Prostate gland (tissue), 2 donors: ENCODE measurements around the gene FAM153A. TPM values are rescaled to one million over a fixed set of nuclear protein-coding genes. Genes with fewer than 3 reads are reported as not detected.
"Not testable (repeated sequence)": the region's sequence is repeated elsewhere in the genome, so short reads cannot be mapped to it uniquely, and the experiment has no call there.

Experiments
- DNase-seq: peaks from one replicate; pipeline ENCODE4 v3.0.0-alpha.2; 2019; ENCODE audit warnings: low spot score
- H3K27ac ChIP-seq, 2 donors: fragments of 200-600 bp; sonication (generic); 2 replicates each; pipeline ENCODE4 v1.5.1; 2017 to 2019
- H3K27me3 ChIP-seq: fragments of 200-600 bp; sonication (generic); replicated peaks from 2 replicates; pipeline ENCODE4 v1.5.1; 2019; ENCODE audit not compliant: insufficient read depth
- H3K36me3 ChIP-seq, 2 donors: fragments of 200-600 bp; sonication (generic); 1 replicate in 1 of 2; 2 replicates in 1 of 2; pipeline versions ENCODE4 v1.5.1 to v1.8.1; 2017 to 2019
- H3K4me1 ChIP-seq: fragments of 200-600 bp; sonication (generic); replicated peaks from 2 replicates; pipeline ENCODE4 v1.5.1; 2019
- H3K4me3 ChIP-seq, 2 donors: fragments of 200-600 bp; sonication (generic); 2 replicates each; pipeline ENCODE4 v1.5.1; 2017 to 2019
- H3K9me3 ChIP-seq: fragments of 200-600 bp; sonication (generic); 2 replicates; pipeline ENCODE4 v1.5.1; 2017
- WGBS: methylation state at CpG from one replicate; pipeline ENCODE4 v1.1.5; 2018; 5-methylcytosine and 5-hydroxymethylcytosine counted together
- intact Hi-C: fragments of 100-400 bp; cut with DNase I; formaldehyde crosslinking; loops from one replicate; pipeline ENCODE4 v1.14.2; 2022
- total RNA-seq, 2 donors: library from RNA; depleted of rRNA; stranded (reverse); fragments of >200 nt; gene quantifications; one replicate each; pipeline ENCODE4 v1.1.0, GENCODE V29; 2016

Gene FAM153A
- 10 to 100 TPM in 1 of 2 donors, 1 to 10 TPM in 1; 7.5 to 50.2 TPM for total RNA-seq

- H3K27me3 ChIP-seq, H3K27ac ChIP-seq, H3K4me3 ChIP-seq, H3K36me3 ChIP-seq, H3K9me3 ChIP-seq, DNase-seq, intact Hi-C loops, H3K4me1 ChIP-seq: not testable (repeated sequence)
- WGBS, result 21% methylated on average over 15 of the region's 67 CpGs
These were observed at the start of gene FAM153A for GRCh38 chr5:177782792-177783633. Gene FAM153A (minus strand): TSS chr5:177782899.

- WGBS, result no CpG with 5 or more reads among the region's 4 CpGs
- intact Hi-C loops, result not testable (repeated sequence)
These were observed 49.6 kb upstream of the FAM153A start for GRCh38 chr5:177832287-177832686.

GRCh38 chr5:177826073-177826472, 43.4 kb upstream of the FAM153A start:
- DNase-seq, H3K36me3 ChIP-seq, H3K9me3 ChIP-seq, H3K4me1 ChIP-seq, H3K4me3 ChIP-seq, H3K27ac ChIP-seq, H3K27me3 ChIP-seq, intact Hi-C loops: not testable (repeated sequence)
- WGBS, result no CpG with 5 or more reads among the region's 4 CpGs

More at GRCh38 chr5:177832287-177832686, 49.6 kb upstream of the FAM153A start:
- H3K9me3 ChIP-seq, H3K27me3 ChIP-seq, H3K4me3 ChIP-seq, DNase-seq, H3K36me3 ChIP-seq, H3K4me1 ChIP-seq, H3K27ac ChIP-seq: not testable (repeated sequence)

GRCh38 chr5:177824776-177825175, 42.1 kb upstream of the FAM153A start:
- H3K4me3 ChIP-seq, H3K4me1 ChIP-seq, H3K36me3 ChIP-seq, DNase-seq, H3K27ac ChIP-seq, H3K9me3 ChIP-seq, intact Hi-C loops, H3K27me3 ChIP-seq: not testable (repeated sequence)
- WGBS, result no CpG with 5 or more reads among the region's 2 CpGs

- DNase-seq, H3K27ac ChIP-seq, H3K36me3 ChIP-seq, H3K9me3 ChIP-seq, intact Hi-C loops, H3K4me3 ChIP-seq, H3K4me1 ChIP-seq, H3K27me3 ChIP-seq: not testable (repeated sequence)
- WGBS, result no CpG with 5 or more reads among the region's 3 CpGs
These were observed 39.8 kb upstream of the FAM153A start for GRCh38 chr5:177822489-177822888.

- H3K4me1 ChIP-seq, intact Hi-C loops, H3K36me3 ChIP-seq, DNase-seq, H3K27ac ChIP-seq, H3K27me3 ChIP-seq, H3K9me3 ChIP-seq, H3K4me3 ChIP-seq: not testable (repeated sequence)
- WGBS, result no CpG with 5 or more reads among the region's 1 CpG
These were observed 37.0 kb upstream of the FAM153A start for GRCh38 chr5:177819664-177820063.

GRCh38 chr5:177812814-177813425, 30.2 kb upstream of the FAM153A start:
- H3K36me3 ChIP-seq, intact Hi-C loops: not testable (repeated sequence)

GRCh38 chr5:177812160-177812743, 29.6 kb upstream of the FAM153A start:
- H3K4me3 ChIP-seq, H3K4me1 ChIP-seq, DNase-seq, H3K27ac ChIP-seq, H3K36me3 ChIP-seq, H3K27me3 ChIP-seq, intact Hi-C loops, H3K9me3 ChIP-seq: not testable (repeated sequence)
- WGBS, result 58% methylated on average over 2 of the region's 6 CpGs

More at GRCh38 chr5:177812814-177813425, 30.2 kb upstream of the FAM153A start:
- not testable (repeated sequence) for H3K4me1 ChIP-seq, H3K27me3 ChIP-seq, H3K9me3 ChIP-seq, H3K27ac ChIP-seq, DNase-seq, H3K4me3 ChIP-seq
- no CpG with 5 or more reads among the region's 2 CpGs for WGBS

- intact Hi-C loops, H3K4me1 ChIP-seq, H3K9me3 ChIP-seq, H3K4me3 ChIP-seq, DNase-seq, H3K36me3 ChIP-seq, H3K27ac ChIP-seq, H3K27me3 ChIP-seq: not testable (repeated sequence)
- WGBS, result 85% methylated on average over 4 of the region's 11 CpGs
These were observed 26.7 kb upstream of the FAM153A start for GRCh38 chr5:177809209-177809913.

- H3K36me3 ChIP-seq, H3K9me3 ChIP-seq, H3K27me3 ChIP-seq, H3K4me1 ChIP-seq, H3K4me3 ChIP-seq, DNase-seq, H3K27ac ChIP-seq, intact Hi-C loops: not testable (repeated sequence)
- no CpG with 5 or more reads among the region's 12 CpGs for WGBS
These were observed 25.7 kb upstream of the FAM153A start for GRCh38 chr5:177808420-177808819.

GRCh38 chr5:177807265-177807664, 24.6 kb upstream of the FAM153A start:
- H3K36me3 ChIP-seq, intact Hi-C loops, H3K27ac ChIP-seq, DNase-seq, H3K4me3 ChIP-seq, H3K4me1 ChIP-seq, H3K9me3 ChIP-seq, H3K27me3 ChIP-seq: not testable (repeated sequence)
- WGBS, result no CpG with 5 or more reads among the region's 18 CpGs

- H3K27me3 ChIP-seq, H3K27ac ChIP-seq, H3K4me3 ChIP-seq, intact Hi-C loops, H3K9me3 ChIP-seq, H3K4me1 ChIP-seq, DNase-seq, H3K36me3 ChIP-seq: not testable (repeated sequence)
- 45% methylated on average over 3 of the region's 5 CpGs for WGBS
These were observed 18.7 kb upstream of the FAM153A start for GRCh38 chr5:177801427-177801826.
